ENCODE measurements around the gene NTM.

NTM gene

GRCh38 chr11:131807876-131808275, 437.5 kb downstream of the NTM start:
- DNase-seq = no peak

GRCh38 chr11:131808470-131808869, 438.1 kb downstream of the NTM start:
- DNase-seq = no peak

- DNase-seq = no peak
Measured at GRCh38 chr11:131809203-131809918, 438.9 kb downstream of the NTM start.

- no peak for DNase-seq
Measured at GRCh38 chr11:131810541-131810940, 440.1 kb downstream of the NTM start.

- no peak for DNase-seq
Measured at GRCh38 chr11:131811383-131811782, 441.0 kb downstream of the NTM start.

GRCh38 chr11:131814108-131814507, 443.7 kb downstream of the NTM start:
- no peak for DNase-seq

- DNase-seq = no peak
Measured at GRCh38 chr11:131815590-131815989, 445.2 kb downstream of the NTM start.

GRCh38 chr11:131816051-131816450, 445.6 kb downstream of the NTM start:
- DNase-seq = no peak

- no peak for DNase-seq
Measured at GRCh38 chr11:131817687-131818188, 447.3 kb downstream of the NTM start.

- DNase-seq = no peak
Measured at GRCh38 chr11:131819865-131820264, 449.4 kb downstream of the NTM start.

- DNase-seq = no peak
Measured at GRCh38 chr11:131822506-131822905, 452.1 kb downstream of the NTM start.

GRCh38 chr11:131823772-131824171, 453.4 kb downstream of the NTM start:
- no peak for DNase-seq

GRCh38 chr11:131824771-131825170, 454.4 kb downstream of the NTM start:
- no peak for DNase-seq

- DNase-seq = no peak
Measured at GRCh38 chr11:131827430-131827829, 457.0 kb downstream of the NTM start.

GRCh38 chr11:131829725-131830124, 459.3 kb downstream of the NTM start:
- no peak for DNase-seq

GRCh38 chr11:131832079-131832478, 461.7 kb downstream of the NTM start:
- DNase-seq = no peak

GRCh38 chr11:131833366-131833765, 463.0 kb downstream of the NTM start:
- DNase-seq = no peak

GRCh38 chr11:131837562-131837961, 467.1 kb downstream of the NTM start:
- DNase-seq = no peak

- DNase-seq = no peak
Measured at GRCh38 chr11:131838016-131838415, 467.6 kb downstream of the NTM start.

GRCh38 chr11:131839326-131839725, 468.9 kb downstream of the NTM start:
- no peak for DNase-seq

- DNase-seq = no peak
Measured at GRCh38 chr11:131840545-131840944, 470.1 kb downstream of the NTM start.

GRCh38 chr11:131841028-131841427, 470.6 kb downstream of the NTM start:
- DNase-seq = no peak

- DNase-seq = no peak
Measured at GRCh38 chr11:131841925-131842635, 471.7 kb downstream of the NTM start.

- no peak for DNase-seq
Measured at GRCh38 chr11:131845255-131845654, 474.8 kb downstream of the NTM start.
